ENCODE measurements around the gene AIRE. TPM values are rescaled to one million over a fixed set of nuclear protein-coding genes. Genes with fewer than 3 reads are reported as not detected.

The AIRE gene
- total and polyA plus RNA-seq, 2 of the 13 experiments (the other 11 are each of a cell fraction or from before 2014, with no cell fraction given) = not detected

GRCh38 chr21:44272284-44272858 is 13.3 kb upstream of the AIRE start:
- H3K79me2 ChIP-seq (ENCODE audit: insufficient read depth, low read length) = no peaks in the 10 kb centered on the region
- ChIA-PET POLR2A (no interaction called here), CTCF (ENCODE audit: low intra/inter-chr PET ratio, low total read pairs) (no interaction called here)
- FAIRE-seq (no peak), DNase-seq (ENCODE audit: low spot score) (no peak), ATAC-seq (no peak; the same call in 1 of the 3 replicates)
- intact Hi-C loops (cut with micrococcal nuclease; ENCODE audit: unreplicated experiment) (no loop called here), in situ Hi-C loops (cut with HindIII; ENCODE audit: extremely low pct_ligation_motif_present, low pct_unique_long_range_greater_than_20kb) (no loop called here)
- H3K4me1 ChIP-seq (ENCODE audit: insufficient read depth, low read length) = peaks cover 5% of the 10 kb centered on the region
- 52% methylated on average over 4 of the region's 18 CpGs for whole genome bisulfite sequencing (ENCODE audit: low lambda C conversion rate)
- no TSS peak for BruUV-seq (replicated peaks)
- no peak overlapping the region for H2AFZ ChIP-seq (ENCODE audit: low read length)
- no peak for TF ChIP-seq NR2F6 (IDR thresholded peaks at IDR 0.05)
- no peak for TF ChIP-seq NR2F6 (CRISPR knock-in tag; IDR thresholded peaks at IDR 0.05)
- no peak for TF ChIP-seq ONECUT2 (CRISPR knock-in tag; IDR thresholded peaks at IDR 0.05)
- no peak for TF ChIP-seq ZNF878 (CRISPR knock-in tag; IDR thresholded peaks at IDR 0.05)
- TF ChIP-seq, protein P1, sequence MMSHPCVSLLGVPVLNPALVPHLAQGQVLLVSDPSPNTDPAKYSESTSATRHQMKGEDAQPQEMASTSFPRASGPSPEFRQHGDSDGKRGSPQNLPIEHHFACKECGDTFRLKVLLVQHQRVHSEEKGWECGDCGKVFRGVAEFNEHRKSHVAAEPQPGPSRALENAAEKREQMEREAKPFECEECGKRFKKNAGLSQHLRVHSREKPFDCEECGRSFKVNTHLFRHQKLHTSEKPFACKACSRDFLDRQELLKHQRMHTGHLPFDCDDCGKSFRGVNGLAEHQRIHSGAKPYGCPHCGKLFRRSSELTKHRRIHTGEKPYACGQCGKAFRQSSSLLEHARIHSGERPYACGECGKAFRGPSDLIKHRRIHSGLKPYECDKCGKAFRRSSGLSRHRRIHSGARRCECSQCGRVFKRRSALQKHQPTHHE (CRISPR knock-in tag; IDR thresholded peaks at IDR 0.05; ENCODE audit: borderline replicate concordance) = no peak
- TF ChIP-seq ARNTL (CRISPR knock-in tag; IDR thresholded peaks at IDR 0.05) = no peak
- no peak for TF ChIP-seq MAFK (conservative IDR thresholded peaks at IDR 0.05 in 1 of 2, IDR thresholded peaks at IDR 0.05 in 1 of 2; ENCODE audit: low read length in 2 of 2)
- no peak for TF ChIP-seq BHLHE40 (IDR thresholded peaks at IDR 0.05; ENCODE audit: low read length)
- no peak for TF ChIP-seq POLR2AphosphoS2 (IDR thresholded peaks at IDR 0.05; ENCODE audit: low read depth, low read length)
- no peak for TF ChIP-seq MED8 (CRISPR knock-in tag; IDR thresholded peaks at IDR 0.05; ENCODE audit: insufficient replicate concordance)
- TF ChIP-seq RFX1 (IDR thresholded peaks at IDR 0.05) = no peak
- no peak for TF ChIP-seq HOXA5 (CRISPR knock-in tag; IDR thresholded peaks at IDR 0.05)
- TF ChIP-seq ZKSCAN8 (CRISPR knock-in tag; IDR thresholded peaks at IDR 0.05; ENCODE audit: borderline replicate concordance) = no peak
- TF ChIP-seq ZNF761 (CRISPR knock-in tag; conservative IDR thresholded peaks at IDR 0.05) = no peak
- no peaks in the 10 kb centered on the region for H3K36me3 ChIP-seq (replicated peaks in 1 of 2; ENCODE audit: control insufficient read depth in 1 of 2, insufficient read depth in 2 of 2, low read length in 2 of 2)
- H3K4me3 ChIP-seq (replicated peaks in 1 of 3; ENCODE audit: insufficient read depth in 1 of 3, low read depth in 2 of 3, low read length in 3 of 3) = no peak overlapping the region
- H3K4me2 ChIP-seq (ENCODE audit: low read depth, low read length) = no peak overlapping the region; the same call in 1 of the 2 replicates
- H3K27me3 ChIP-seq (ENCODE audit: control insufficient read depth in 1 of 2, insufficient read depth in 2 of 2, low read length in 2 of 2) = no peaks in the 10 kb centered on the region
- no peak overlapping the region for H3K27ac ChIP-seq (ENCODE audit: extremely low read length, insufficient read depth, low read length)
- no peaks in the 10 kb centered on the region for H3K9me3 ChIP-seq (ENCODE audit: low read length)
- no peaks in the 10 kb centered on the region for H4K20me1 ChIP-seq (ENCODE audit: insufficient read depth, low read length)
- no peak overlapping the region for H3K9ac ChIP-seq (ENCODE audit: insufficient read depth, low read depth, low read length)

Measured in HepG2 (cell line).